Thoracic aorta endothelial cell (primary cell): ENCODE results near the gene CFAP73. TPM values are rescaled to one million over a fixed set of nuclear protein-coding genes. Genes with fewer than 3 reads are reported as not detected.

Experiments used
- small RNA-seq: library from RNA; depleted of rRNA; stranded (forward); fragments of <200 nt; gene quantifications from one replicate; pipeline ENCODE3, GENCODE V24; 2012
- total RNA-seq: library from RNA; depleted of rRNA; stranded (reverse); fragments of >200 nt; gene quantifications from 2 replicates; pipeline ENCODE4 v1.2.3, GENCODE V29; 2012

The CFAP73 gene
- not detected in 2 replicates for total RNA-seq

GRCh38 chr12:113149361-113150150 lies at the start of gene CFAP73:
CFAP73 (plus strand) TSS chr12:113149724; CDS start chr12:113149858, 134 bp downstream.

GRCh38 chr12:113135178-113136127 lies 14.1 kb upstream of the CFAP73 start, which contains the start of gene RASAL1:
RASAL1 (minus strand) TSS chr12:113135761; CDS start chr12:113135462, 299 bp downstream.

GRCh38 chr12:113185180-113186032 lies 35.9 kb downstream of the CFAP73 start, which contains the start of the genes DDX54 and RITA1:
DDX54 (minus strand) TSS chr12:113185478; CDS start chr12:113185451, 27 bp downstream.
RITA1 (plus strand) TSS chr12:113185721; CDS start chr12:113186747, 1,026 bp downstream.

Small RNAs within 50 kb of the gene (small RNA-seq; reads per million reads assigned to genes)
- gene MIR7106 (not detected), gene RF00019 (not detected)

Other genes starting within 250 kb of the CFAP73 start
- gene OAS1, start 242.8 kb upstream of the CFAP73 start, total RNA-seq, result 4.0 and 5.7 TPM in 2 replicates
- gene OAS3, start 211.2 kb upstream of the CFAP73 start, total RNA-seq, result 14.0 and 24.5 TPM in 2 replicates
- 9.8 and 10.3 TPM in 2 replicates for gene OAS2, start 171.2 kb upstream of the CFAP73 start, total RNA-seq
- not detected in 2 replicates for gene DTX1, start 93.0 kb upstream of the CFAP73 start, total RNA-seq
- not detected in 2 replicates for gene RASAL1, start 14.0 kb upstream of the CFAP73 start, total RNA-seq
- gene DDX54, start 35.8 kb downstream of the CFAP73 start, total RNA-seq, result 68.1 and 72.2 TPM in 2 replicates
- 21.9 and 26.3 TPM in 2 replicates for gene RITA1, start 36.0 kb downstream of the CFAP73 start, total RNA-seq
- 12.0 and 15.4 TPM in 2 replicates for gene TPCN1, start 71.7 kb downstream of the CFAP73 start, total RNA-seq
- 17.6 and 24.9 TPM in 2 replicates for gene SLC8B1, start 185.4 kb downstream of the CFAP73 start, total RNA-seq
- gene PLBD2, start 208.9 kb downstream of the CFAP73 start, total RNA-seq, result 22.2 and 27.4 TPM in 2 replicates